ENCODE data around the gene KIAA0586. TPM values are rescaled to one million over a fixed set of nuclear protein-coding genes. Genes with fewer than 3 reads are reported as not detected.
"Not testable (repeated sequence)": the region's sequence is repeated elsewhere in the genome, so short reads cannot be mapped to it uniquely, and the experiment has no call there.

KIAA0586 gene
- total RNA-seq, 1 donor: 18.4 TPM

GRCh38 chr14:58430156-58430555 is 2.6 kb downstream of the KIAA0586 start:
- Histone ChIP-seq H3K27me3 (ENCODE audit: insufficient read depth, low read length) (no peaks in the 10 kb centered on the region), H3K9me3 (ENCODE audit: low read depth, low read length) (no peaks in the 10 kb centered on the region), H3K4me1 (ENCODE audit: insufficient read depth, low read length) (peaks cover 24% of the 10 kb centered on the region), H3K4me3 (ENCODE audit: low read length) (no peak overlapping the region)

GRCh38 chr14:58439476-58439875 is 12.0 kb downstream of the KIAA0586 start:
- no peak overlapping the region for H3K4me3 ChIP-seq (ENCODE audit: low read length)
- H3K27me3 ChIP-seq (ENCODE audit: insufficient read depth, low read length): no peaks in the 10 kb centered on the region
- no peaks in the 10 kb centered on the region for H3K9me3 ChIP-seq (ENCODE audit: low read depth, low read length)
- H3K4me1 ChIP-seq (ENCODE audit: insufficient read depth, low read length): no peaks in the 10 kb centered on the region

DNA sequence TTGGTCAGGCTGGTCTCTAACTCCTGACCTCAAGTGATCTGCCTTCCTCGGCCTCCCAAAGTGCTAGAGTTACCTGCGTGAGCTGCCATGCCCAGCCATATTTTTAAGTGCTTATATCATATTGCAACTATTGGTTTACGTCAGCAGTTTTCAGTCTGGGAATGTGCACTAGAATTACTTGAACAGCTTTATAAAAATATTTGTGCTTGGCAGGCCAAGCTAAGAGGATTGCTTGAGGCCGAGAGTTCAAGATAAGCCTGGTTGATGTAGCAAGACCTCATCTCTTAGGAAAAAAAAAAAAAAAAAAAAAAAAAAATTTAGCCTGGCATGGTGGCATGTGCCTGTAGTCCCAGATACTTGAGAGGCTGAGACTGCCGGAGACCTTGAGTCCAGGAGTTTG is 17.1 kb downstream of the KIAA0586 start:
- Histone ChIP-seq H3K4me3 (ENCODE audit: low read length) (no peak overlapping the region), H3K9me3 (ENCODE audit: low read depth, low read length) (no peaks in the 10 kb centered on the region), H3K27me3 (ENCODE audit: insufficient read depth, low read length) (no peaks in the 10 kb centered on the region), H3K4me1 (ENCODE audit: insufficient read depth, low read length) (no peaks in the 10 kb centered on the region)

- Histone ChIP-seq H3K9me3 (ENCODE audit: low read depth, low read length) (no peaks in the 10 kb centered on the region), H3K4me3 (ENCODE audit: low read length) (no peak overlapping the region)
These were observed 28.2 kb downstream of the KIAA0586 start for GRCh38 chr14:58455593-58456265.

DNA sequence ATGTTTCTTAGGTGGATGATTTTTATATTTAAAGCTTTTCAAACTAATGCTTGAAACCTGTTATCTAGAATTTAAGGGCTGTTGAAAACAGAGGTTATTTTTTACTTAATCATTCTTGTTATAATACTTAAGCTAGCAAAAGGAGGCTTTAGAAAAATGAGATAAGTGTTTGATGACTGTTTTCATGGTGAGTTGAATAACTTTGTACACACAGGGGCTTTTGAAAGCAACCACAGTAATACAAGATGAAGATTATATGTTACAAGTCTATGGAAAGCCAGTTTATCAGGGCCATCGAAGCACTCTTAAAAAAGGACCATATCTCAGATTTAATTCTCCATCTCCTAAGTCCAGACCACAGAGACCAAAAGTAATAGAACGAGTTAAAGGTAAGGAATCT is 33.3 kb downstream of the KIAA0586 start:
- no peaks in the 10 kb centered on the region for H3K4me1 ChIP-seq (ENCODE audit: insufficient read depth, low read length)
- no peaks in the 10 kb centered on the region for H3K27me3 ChIP-seq (ENCODE audit: insufficient read depth, low read length)
- H3K9me3 ChIP-seq (ENCODE audit: low read depth, low read length): no peaks in the 10 kb centered on the region
- H3K4me3 ChIP-seq (ENCODE audit: low read length): no peak overlapping the region

More at GRCh38 chr14:58455593-58456265, 28.2 kb downstream of the KIAA0586 start:
- no peaks in the 10 kb centered on the region for H3K4me1 ChIP-seq (ENCODE audit: insufficient read depth, low read length)
- H3K27me3 ChIP-seq (ENCODE audit: insufficient read depth, low read length): no peaks in the 10 kb centered on the region

- Histone ChIP-seq H3K4me1 (ENCODE audit: insufficient read depth, low read length) (no peaks in the 10 kb centered on the region), H3K9me3 (ENCODE audit: low read depth, low read length) (no peaks in the 10 kb centered on the region), H3K4me3 (ENCODE audit: low read length) (no peak overlapping the region), H3K27me3 (ENCODE audit: insufficient read depth, low read length) (no peaks in the 10 kb centered on the region)
These were observed 35.6 kb downstream of the KIAA0586 start for GRCh38 chr14:58463147-58463546.

DNA sequence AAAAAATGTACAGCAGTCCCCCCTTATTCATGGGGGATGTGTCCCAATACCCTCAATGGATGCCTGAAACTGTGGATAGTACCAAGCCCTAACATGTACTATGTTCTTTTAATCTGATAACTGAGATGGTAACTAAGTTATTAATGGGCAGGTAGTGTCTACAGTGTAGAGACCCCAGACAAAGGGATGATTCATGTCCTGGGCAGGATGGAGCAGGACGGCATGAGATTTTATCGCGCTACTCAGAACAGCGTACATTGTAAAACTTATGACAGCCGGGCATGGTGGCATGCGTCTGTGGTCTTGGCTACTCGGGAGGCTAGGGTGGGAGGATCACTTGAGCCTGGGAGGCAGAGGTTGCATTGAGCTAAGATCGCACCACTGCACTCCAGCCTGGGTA is 37.1 kb downstream of the KIAA0586 start:
- no peaks in the 10 kb centered on the region for H3K4me1 ChIP-seq (ENCODE audit: insufficient read depth, low read length)
- no peaks in the 10 kb centered on the region for H3K27me3 ChIP-seq (ENCODE audit: insufficient read depth, low read length)
- H3K4me3 ChIP-seq (ENCODE audit: low read length): no peak overlapping the region
- H3K9me3 ChIP-seq (ENCODE audit: low read depth, low read length): no peaks in the 10 kb centered on the region

DNA sequence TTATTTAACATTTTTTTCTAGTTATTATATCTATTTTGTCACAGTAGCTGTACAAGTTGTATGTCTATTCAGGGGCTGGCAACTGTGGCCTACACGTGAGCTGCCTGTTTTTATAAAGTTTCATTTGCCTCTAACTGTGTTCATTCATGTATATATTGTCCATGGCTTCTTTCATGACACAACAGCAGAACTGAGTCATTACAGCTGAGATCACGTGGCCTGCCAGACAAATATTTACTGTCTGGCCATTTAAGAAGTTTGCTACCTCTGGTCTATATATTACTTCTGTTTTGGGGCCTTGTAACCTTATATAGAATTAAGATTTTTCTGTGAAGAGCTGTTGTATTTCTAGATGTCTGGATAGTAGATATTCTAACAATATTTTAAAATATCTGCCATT is 37.9 kb downstream of the KIAA0586 start:
- no peaks in the 10 kb centered on the region for H3K9me3 ChIP-seq (ENCODE audit: low read depth, low read length)
- no peaks in the 10 kb centered on the region for H3K27me3 ChIP-seq (ENCODE audit: insufficient read depth, low read length)
- H3K4me3 ChIP-seq (ENCODE audit: low read length): no peak overlapping the region
- H3K4me1 ChIP-seq (ENCODE audit: insufficient read depth, low read length): no peaks in the 10 kb centered on the region

- no peaks in the 10 kb centered on the region for H3K4me1 ChIP-seq (ENCODE audit: insufficient read depth, low read length)
- H3K4me3 ChIP-seq (ENCODE audit: low read length): no peak overlapping the region
These were observed 38.9 kb downstream of the KIAA0586 start for GRCh38 chr14:58466459-58466858.

GRCh38 chr14:58467575-58467974 is 40.1 kb downstream of the KIAA0586 start:
- H3K4me3 ChIP-seq (ENCODE audit: low read length): no peak overlapping the region
- no peaks in the 10 kb centered on the region for H3K9me3 ChIP-seq (ENCODE audit: low read depth, low read length)
- H3K4me1 ChIP-seq (ENCODE audit: insufficient read depth, low read length): no peaks in the 10 kb centered on the region
- no peaks in the 10 kb centered on the region for H3K27me3 ChIP-seq (ENCODE audit: insufficient read depth, low read length)

More at GRCh38 chr14:58466459-58466858, 38.9 kb downstream of the KIAA0586 start:
- H3K9me3 ChIP-seq (ENCODE audit: low read depth, low read length): no peaks in the 10 kb centered on the region
- H3K27me3 ChIP-seq (ENCODE audit: insufficient read depth, low read length): no peaks in the 10 kb centered on the region

DNA sequence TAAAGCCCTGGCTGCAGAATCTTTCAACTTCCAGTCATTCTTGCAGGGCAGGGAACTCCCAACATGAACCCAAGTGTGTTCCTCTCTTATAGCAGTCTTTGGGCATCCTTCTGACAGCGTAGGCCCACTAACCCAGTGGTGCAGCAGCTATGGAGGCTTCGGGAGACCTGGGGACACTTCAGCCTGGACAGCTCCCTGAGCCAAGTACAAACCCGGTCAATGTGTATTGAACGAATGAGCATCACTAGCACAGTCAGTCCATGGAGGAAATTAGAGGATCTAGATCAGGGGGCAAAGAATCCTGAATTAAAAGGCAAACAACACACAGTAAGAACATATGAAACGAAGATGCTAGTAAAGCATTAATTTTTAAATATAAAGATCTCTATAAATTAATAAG is 41.8 kb downstream of the KIAA0586 start:
- Histone ChIP-seq H3K9me3 (ENCODE audit: low read depth, low read length) (no peaks in the 10 kb centered on the region), H3K27me3 (ENCODE audit: insufficient read depth, low read length) (no peaks in the 10 kb centered on the region), H3K4me1 (ENCODE audit: insufficient read depth, low read length) (no peaks in the 10 kb centered on the region), H3K4me3 (ENCODE audit: low read length) (no peak overlapping the region)

DNA sequence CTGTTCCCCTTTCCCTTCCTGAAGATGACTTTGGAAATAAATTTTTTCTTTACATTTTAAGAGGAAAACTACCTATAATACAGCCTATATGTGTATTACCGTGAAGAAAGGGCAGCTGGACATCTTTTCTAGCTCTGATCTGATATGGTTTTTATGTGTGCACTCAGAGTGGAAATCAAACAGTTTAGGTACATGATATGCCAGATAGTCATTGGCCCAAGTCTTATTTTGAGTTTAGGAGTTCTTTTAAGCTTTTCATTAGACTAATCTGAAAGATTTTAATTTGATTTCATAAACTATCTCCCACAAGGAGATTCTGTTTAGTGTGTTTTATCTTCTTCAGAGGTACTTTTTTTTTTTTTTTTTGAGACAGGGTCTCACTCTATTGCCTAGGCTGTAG is 48.8 kb downstream of the KIAA0586 start:
- H3K4me3 ChIP-seq (ENCODE audit: low read length): no peak overlapping the region
- H3K9me3 ChIP-seq (ENCODE audit: low read depth, low read length): no peaks in the 10 kb centered on the region
- no peaks in the 10 kb centered on the region for H3K27me3 ChIP-seq (ENCODE audit: insufficient read depth, low read length)
- no peaks in the 10 kb centered on the region for H3K4me1 ChIP-seq (ENCODE audit: insufficient read depth, low read length)

- Histone ChIP-seq H3K9me3 (ENCODE audit: low read depth, low read length) (no peaks in the 10 kb centered on the region), H3K4me1 (ENCODE audit: insufficient read depth, low read length) (no peaks in the 10 kb centered on the region), H3K27me3 (ENCODE audit: insufficient read depth, low read length) (no peaks in the 10 kb centered on the region), H3K4me3 (ENCODE audit: low read length) (no peak overlapping the region)
These were observed 50.1 kb downstream of the KIAA0586 start for GRCh38 chr14:58477653-58478052.

- not testable (repeated sequence) for H3K4me1 ChIP-seq (ENCODE audit: insufficient read depth, low read length); H3K27me3 ChIP-seq (ENCODE audit: insufficient read depth, low read length); H3K4me3 ChIP-seq (ENCODE audit: low read length); H3K9me3 ChIP-seq (ENCODE audit: low read depth, low read length)
These were observed 50.8 kb downstream of the KIAA0586 start for GRCh38 chr14:58478329-58478728.

- Histone ChIP-seq H3K27me3 (ENCODE audit: insufficient read depth, low read length) (no peaks in the 10 kb centered on the region), H3K4me3 (ENCODE audit: low read length) (no peak overlapping the region), H3K4me1 (ENCODE audit: insufficient read depth, low read length) (no peaks in the 10 kb centered on the region), H3K9me3 (ENCODE audit: low read depth, low read length) (no peaks in the 10 kb centered on the region)
These were observed 52.5 kb downstream of the KIAA0586 start for GRCh38 chr14:58479975-58480374.

- Histone ChIP-seq H3K9me3 (ENCODE audit: low read depth, low read length) (no peaks in the 10 kb centered on the region), H3K4me3 (ENCODE audit: low read length) (no peak overlapping the region), H3K27me3 (ENCODE audit: insufficient read depth, low read length) (no peaks in the 10 kb centered on the region), H3K4me1 (ENCODE audit: insufficient read depth, low read length) (no peaks in the 10 kb centered on the region)
These were observed 56.7 kb downstream of the KIAA0586 start for GRCh38 chr14:58484176-58484575.
